Parathyroid adenoma (tissue), 2 donors: ENCODE results near the gene PRXL2A.
"Not testable (repeated sequence)": the region's sequence is repeated elsewhere in the genome, so short reads cannot be mapped to it uniquely, and the experiment has no call there.

ENCODE experiments used
- H2AFZ ChIP-seq: fragments of 300-600 bp; sonication (generic); one replicate; pipeline ENCODE4 v1.7.0; 2017; ENCODE audit warnings: antibody characterized with exemption, mild to moderate bottlenecking
- H3K27ac ChIP-seq: fragments of 300-600 bp; sonication (generic); one replicate; pipeline ENCODE4 v1.7.0; 2017
- H3K27me3 ChIP-seq: fragments of 300-600 bp; sonication (generic); one replicate; pipeline ENCODE4 v1.7.0; 2017; ENCODE audit warnings: low read length; ENCODE audit not compliant: control insufficient read depth, insufficient read depth
- H3K36me3 ChIP-seq: fragments of 300-600 bp; sonication (generic); one replicate; pipeline ENCODE4 v1.7.0; 2017; ENCODE audit warnings: low read length; ENCODE audit not compliant: control insufficient read depth, insufficient read depth
- H3K4me1 ChIP-seq: fragments of 300-600 bp; sonication (generic); one replicate; pipeline ENCODE4 v1.7.0; 2017; ENCODE audit warnings: control low read depth
- H3K4me2 ChIP-seq: fragments of 300-600 bp; sonication (generic); one replicate; pipeline ENCODE4 v1.7.0; 2017; ENCODE audit warnings: low read length
- H3K4me3 ChIP-seq: fragments of 300-600 bp; sonication (generic); one replicate; pipeline ENCODE4 v1.7.0; 2017; ENCODE audit warnings: low read depth, low read length
- H3K79me2 ChIP-seq: fragments of 300-600 bp; sonication (generic); one replicate; pipeline ENCODE4 v1.7.0; 2017; ENCODE audit warnings: control low read depth
- H3K9ac ChIP-seq: fragments of 300-600 bp; sonication (generic); one replicate; pipeline ENCODE4 v1.7.0; 2017; ENCODE audit warnings: mild to moderate bottlenecking
- H3K9me3 ChIP-seq: fragments of 300-600 bp; sonication (generic); one replicate; pipeline ENCODE4 v1.7.0; 2017; ENCODE audit warnings: low read length; ENCODE audit not compliant: control insufficient read depth
- TF ChIP-seq, protein P1 (sequence below): fragments of 300-600 bp; sonication (generic); IDR thresholded peaks from one replicate; pipeline ENCODE4 v1.7.0; 2017; ENCODE audit warnings: antibody characterized with exemption, mild to moderate bottlenecking
- donor health status: primary hyperparathyroidism.

Gene PRXL2A

DNA sequence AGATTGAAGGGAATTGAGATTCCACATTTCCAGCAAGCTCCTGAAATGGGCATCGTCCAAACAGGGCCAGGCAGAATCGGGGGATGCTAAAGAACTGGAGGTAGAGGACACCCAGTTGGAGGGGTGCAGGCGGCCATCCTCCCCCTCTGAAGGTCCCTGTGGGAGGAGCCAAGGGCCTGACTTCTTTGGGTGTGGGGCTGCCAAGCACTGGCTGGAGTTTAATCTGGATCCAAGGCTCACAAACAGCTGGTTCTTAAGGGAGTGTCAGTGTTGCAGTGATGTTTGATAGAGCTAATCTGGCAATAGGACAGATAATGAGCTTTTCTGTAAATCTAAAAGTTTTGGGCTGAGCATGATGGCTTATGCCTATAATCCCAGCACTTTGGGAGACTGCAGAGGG is 66.6 kb downstream of the PRXL2A start:
- peak overlapping the region; percentile 12 for H3K27ac ChIP-seq
- no peaks in the 10 kb centered on the region for H3K27me3 ChIP-seq
- peaks cover 33% of the 10 kb centered on the region for H3K4me1 ChIP-seq
- H3K4me2 ChIP-seq: no peak overlapping the region
- H2AFZ ChIP-seq: no peak overlapping the region
- no peak overlapping the region for H3K4me3 ChIP-seq
- H3K36me3 ChIP-seq: no peaks in the 10 kb centered on the region
- H3K9me3 ChIP-seq: no peaks in the 10 kb centered on the region
- H3K79me2 ChIP-seq: peaks cover 50% of the 10 kb centered on the region
- TF ChIP-seq, protein P1, sequence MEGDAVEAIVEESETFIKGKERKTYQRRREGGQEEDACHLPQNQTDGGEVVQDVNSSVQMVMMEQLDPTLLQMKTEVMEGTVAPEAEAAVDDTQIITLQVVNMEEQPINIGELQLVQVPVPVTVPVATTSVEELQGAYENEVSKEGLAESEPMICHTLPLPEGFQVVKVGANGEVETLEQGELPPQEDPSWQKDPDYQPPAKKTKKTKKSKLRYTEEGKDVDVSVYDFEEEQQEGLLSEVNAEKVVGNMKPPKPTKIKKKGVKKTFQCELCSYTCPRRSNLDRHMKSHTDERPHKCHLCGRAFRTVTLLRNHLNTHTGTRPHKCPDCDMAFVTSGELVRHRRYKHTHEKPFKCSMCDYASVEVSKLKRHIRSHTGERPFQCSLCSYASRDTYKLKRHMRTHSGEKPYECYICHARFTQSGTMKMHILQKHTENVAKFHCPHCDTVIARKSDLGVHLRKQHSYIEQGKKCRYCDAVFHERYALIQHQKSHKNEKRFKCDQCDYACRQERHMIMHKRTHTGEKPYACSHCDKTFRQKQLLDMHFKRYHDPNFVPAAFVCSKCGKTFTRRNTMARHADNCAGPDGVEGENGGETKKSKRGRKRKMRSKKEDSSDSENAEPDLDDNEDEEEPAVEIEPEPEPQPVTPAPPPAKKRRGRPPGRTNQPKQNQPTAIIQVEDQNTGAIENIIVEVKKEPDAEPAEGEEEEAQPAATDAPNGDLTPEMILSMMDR: no peak
- H3K9ac ChIP-seq: no peak overlapping the region

DNA sequence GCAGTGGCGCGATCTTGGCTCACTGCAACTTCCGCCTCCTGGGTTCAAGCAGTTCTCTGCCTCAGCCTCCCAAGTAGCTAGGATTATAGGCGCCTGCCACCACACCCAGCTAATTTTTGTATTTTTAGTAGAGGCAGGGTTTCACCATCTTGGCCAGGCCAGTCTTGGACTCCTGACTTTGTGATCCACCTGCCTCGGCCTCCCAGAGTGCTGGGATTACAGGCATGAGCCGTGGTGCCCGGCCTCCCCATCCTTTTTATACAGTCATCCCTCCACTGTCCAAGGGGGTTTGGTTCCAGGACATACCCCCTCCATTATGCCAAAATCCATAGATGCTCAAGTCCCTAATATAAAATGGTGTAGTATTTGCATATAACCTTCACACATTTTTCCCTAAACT is 67.3 kb downstream of the PRXL2A start:
- H3K9me3 ChIP-seq, H3K9ac ChIP-seq, H2AFZ ChIP-seq, H3K27ac ChIP-seq, H3K4me3 ChIP-seq, H3K27me3 ChIP-seq, H3K4me2 ChIP-seq, H3K36me3 ChIP-seq: not testable (repeated sequence)
- peaks cover 33% of the 10 kb centered on the region for H3K4me1 ChIP-seq
- H3K79me2 ChIP-seq: peaks cover 51% of the 10 kb centered on the region

DNA sequence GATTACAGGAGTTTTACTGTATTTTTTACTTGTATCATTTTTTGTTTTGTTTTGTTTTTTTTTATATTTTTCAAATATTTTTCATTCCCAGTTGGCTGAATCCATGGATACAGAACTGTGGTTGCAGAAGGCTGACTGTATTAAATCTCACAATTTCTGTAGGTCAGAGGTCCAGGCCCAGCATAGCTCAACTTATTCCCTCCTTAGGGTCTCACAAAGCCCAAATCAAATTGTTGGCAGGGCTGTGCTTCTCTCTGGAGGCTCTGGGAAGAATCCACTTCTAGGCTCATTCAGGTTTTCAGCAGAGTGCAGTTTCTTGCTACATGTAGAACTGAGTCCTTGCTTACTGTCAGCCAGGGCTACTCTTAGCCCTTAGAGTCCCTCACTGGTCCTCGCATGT is 68.3 kb downstream of the PRXL2A start:
- H3K27me3 ChIP-seq: no peaks in the 10 kb centered on the region
- no peak overlapping the region for H3K4me3 ChIP-seq
- H3K36me3 ChIP-seq: no peaks in the 10 kb centered on the region
- H3K79me2 ChIP-seq: peaks cover 47% of the 10 kb centered on the region
- no peak overlapping the region for H3K27ac ChIP-seq
- H3K9me3 ChIP-seq: no peaks in the 10 kb centered on the region
- H3K9ac ChIP-seq: no peak overlapping the region
- peaks cover 26% of the 10 kb centered on the region for H3K4me1 ChIP-seq
- no peak overlapping the region for H2AFZ ChIP-seq
- TF ChIP-seq, protein P1: no peak
- H3K4me2 ChIP-seq: no peak overlapping the region

DNA sequence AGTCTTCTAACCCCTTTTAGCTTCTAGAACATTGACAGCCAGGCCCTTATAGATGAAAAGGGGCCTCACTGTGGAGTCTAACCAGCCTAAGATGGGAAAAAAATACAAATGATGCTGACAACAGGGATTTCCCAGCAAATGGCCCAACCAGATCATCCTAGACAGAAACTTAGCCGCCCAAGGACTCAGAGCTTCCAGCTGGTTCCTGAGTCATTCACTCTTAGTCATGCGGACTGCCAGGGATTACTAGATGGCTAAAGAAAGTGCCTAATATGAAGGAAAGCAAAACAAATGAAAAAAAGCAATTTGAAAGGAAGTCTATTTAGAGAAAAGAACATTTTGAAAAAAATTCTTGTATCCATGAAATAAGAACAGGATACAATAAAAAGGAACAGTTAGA is 69.5 kb downstream of the PRXL2A start:
- no peaks in the 10 kb centered on the region for H3K36me3 ChIP-seq
- H3K4me3 ChIP-seq: no peak overlapping the region
- no peak overlapping the region for H3K4me2 ChIP-seq
- H3K79me2 ChIP-seq: peaks cover 56% of the 10 kb centered on the region
- H3K4me1 ChIP-seq: peaks cover 15% of the 10 kb centered on the region
- H2AFZ ChIP-seq: no peak overlapping the region
- no peak overlapping the region for H3K9ac ChIP-seq
- H3K27ac ChIP-seq: no peak overlapping the region
- TF ChIP-seq, protein P1: no peak
- no peaks in the 10 kb centered on the region for H3K9me3 ChIP-seq
- no peaks in the 10 kb centered on the region for H3K27me3 ChIP-seq

DNA sequence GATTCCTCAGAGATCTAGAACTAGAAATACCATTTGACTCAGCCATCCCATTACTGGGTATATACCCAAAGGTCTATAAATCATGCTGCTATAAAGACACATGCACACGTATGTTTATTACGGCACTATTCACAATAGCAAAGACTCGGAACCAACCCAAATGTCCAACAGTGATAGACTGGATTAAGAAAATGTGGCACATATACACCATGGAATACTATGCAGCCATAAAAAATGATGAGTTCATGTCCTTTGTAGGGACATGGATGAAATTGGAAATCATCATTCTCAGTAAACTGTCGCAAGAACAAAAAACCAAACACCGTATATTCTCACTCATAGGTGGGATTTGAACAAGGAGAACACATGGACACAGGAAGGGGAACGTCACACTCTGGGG is 72.0 kb downstream of the PRXL2A start:
- not testable (repeated sequence) for H3K36me3 ChIP-seq

DNA sequence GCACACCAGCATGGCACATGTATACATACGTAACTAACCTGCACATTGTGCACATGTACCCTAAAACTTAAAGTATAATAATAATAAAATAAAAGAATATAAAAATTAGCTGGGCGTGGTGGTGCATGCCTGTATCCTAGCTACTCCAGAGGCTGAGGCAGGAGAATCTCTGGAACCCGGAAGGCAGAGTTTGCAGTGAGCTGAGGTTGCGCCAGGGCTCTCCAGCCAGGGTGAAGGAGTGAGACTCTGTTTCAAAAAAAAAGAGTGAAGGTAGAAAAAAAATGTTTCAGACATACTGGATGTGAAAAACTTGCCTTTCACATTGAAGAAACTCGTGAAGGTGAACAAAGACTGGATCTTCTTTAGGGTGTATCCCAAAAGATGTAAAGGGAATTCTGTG is 72.5 kb downstream of the PRXL2A start:
- TF ChIP-seq, protein P1: no peak
- H2AFZ ChIP-seq: no peak overlapping the region
- H3K9me3 ChIP-seq: no peaks in the 10 kb centered on the region
- H3K4me1 ChIP-seq: peaks cover 3% of the 10 kb centered on the region
- no peaks in the 10 kb centered on the region for H3K36me3 ChIP-seq
- H3K9ac ChIP-seq: no peak overlapping the region
- H3K27ac ChIP-seq: no peak overlapping the region
- H3K27me3 ChIP-seq: no peaks in the 10 kb centered on the region
- peaks cover 66% of the 10 kb centered on the region for H3K79me2 ChIP-seq
- no peak overlapping the region for H3K4me2 ChIP-seq
- no peak overlapping the region for H3K4me3 ChIP-seq

More for the DNA sequence above, 72.0 kb downstream of the PRXL2A start:
- not testable (repeated sequence) for H3K4me3 ChIP-seq, H3K9me3 ChIP-seq, H2AFZ ChIP-seq, H3K27ac ChIP-seq, H3K4me1 ChIP-seq, H3K27me3 ChIP-seq, H3K4me2 ChIP-seq, H3K9ac ChIP-seq
- peaks cover 66% of the 10 kb centered on the region for H3K79me2 ChIP-seq
